AG09309 (cell line): ENCODE data around the gene SLC7A6.
A peak's percentile ranks its signal among the peaks of the same experiment; 100 is the strongest.

ENCODE experiments used
- DNase-seq: peaks from one replicate; pipeline ENCODE4 v3.0.0-alpha.2; 2010; ENCODE audit warnings: low read depth
- H3K4me3 ChIP-seq: 2 replicates; pipeline ENCODE4 v1.5.1; 2011; ENCODE audit warnings: mild to moderate bottlenecking, low read depth, low read length, moderate library complexity; ENCODE audit not compliant: control insufficient read depth
- CTCF ChIP-seq: IDR thresholded peaks from 2 replicates; pipeline ENCODE4 v1.5.1; 2011; ENCODE audit warnings: mild to moderate bottlenecking, low read depth, low read length, inconsistent platforms; ENCODE audit not compliant: insufficient read depth, control insufficient read depth; ENCODE audit errors: missing control alignments

SLC7A6 gene

GRCh38 chr16:68238029-68238345 is 26.3 kb upstream of the SLC7A6 start:
- peak overlapping the region; percentile 45 for H3K4me3 ChIP-seq
- no peak for DNase-seq
- TF ChIP-seq CTCF: no peak

- DNase-seq: no peak
- H3K4me3 ChIP-seq: no peak overlapping the region
- TF ChIP-seq CTCF: no peak
These were observed 22.2 kb upstream of the SLC7A6 start for GRCh38 chr16:68242085-68242484.

GRCh38 chr16:68242926-68243858 is 21.1 kb upstream of the SLC7A6 start:
- DNase-seq: no peak
- no peak for TF ChIP-seq CTCF
- no peak overlapping the region for H3K4me3 ChIP-seq

- peak overlapping the region; percentile 96 for H3K4me3 ChIP-seq
- DNase-seq: no peak
- no peak for TF ChIP-seq CTCF
These were observed 19.8 kb upstream of the SLC7A6 start for GRCh38 chr16:68244481-68244902.

GRCh38 chr16:68244903-68245853 is 19.1 kb upstream of the SLC7A6 start, which contains the start of gene PLA2G15:
PLA2G15 (plus strand) TSS chr16:68245373; CDS start chr16:68245427, 54 bp downstream.
- TF ChIP-seq CTCF: no peak
- H3K4me3 ChIP-seq: peak within 1 kb of the TSS; percentile 96
- peak; percentile 78 for DNase-seq

GRCh38 chr16:68246121-68246520 is 18.2 kb upstream of the SLC7A6 start:
- no peak for DNase-seq
- peak overlapping the region; percentile 96 for H3K4me3 ChIP-seq
- TF ChIP-seq CTCF: no peak
